GM13977 (cell line): ENCODE measurements around the gene SHROOM1.

Source experiments
- DNase-seq: peaks from one replicate; pipeline ENCODE4 v3.0.0; 2012; ENCODE audit warnings: low spot score
- CTCF ChIP-seq: IDR thresholded peaks from 2 replicates; pipeline ENCODE4 v1.5.1; 2012; ENCODE audit warnings: mild to moderate bottlenecking, control low read depth; ENCODE audit not compliant: insufficient read depth; ENCODE audit errors: extremely low read depth, missing control alignments
- in situ Hi-C: fragments of 300-500 bp; cut with MboI; formaldehyde crosslinking; loops from one replicate; pipeline ENCODE4 v1.12.0; 2022; ENCODE audit warnings: low sequenced_read_pairs, low pct_unique_long_range_greater_than_20kb, mixed read lengths, inconsistent platforms; ENCODE audit not compliant: unreplicated experiment

The SHROOM1 gene

GRCh38 chr5:132839426-132840301, 9.2 kb upstream of the SHROOM1 start:
- no peak for TF ChIP-seq CTCF
- DNase-seq: no peak
- in situ Hi-C loops: no loop called here

GRCh38 chr5:132838516-132839282, 8.3 kb upstream of the SHROOM1 start:
- in situ Hi-C loops: no loop called here
- TF ChIP-seq CTCF: no peak
- DNase-seq: no peak

GRCh38 chr5:132837868-132838267, 7.4 kb upstream of the SHROOM1 start:
- no peak for DNase-seq
- in situ Hi-C loops: no loop called here

GRCh38 chr5:132836852-132837251, 6.4 kb upstream of the SHROOM1 start:
- TF ChIP-seq CTCF: no peak
- in situ Hi-C loops: no loop called here
- DNase-seq: no peak

More at GRCh38 chr5:132837868-132838267, 7.4 kb upstream of the SHROOM1 start:
- no peak for TF ChIP-seq CTCF

GRCh38 chr5:132834057-132834456, 3.6 kb upstream of the SHROOM1 start:
- no peak for DNase-seq
- in situ Hi-C loops: no loop called here
- TF ChIP-seq CTCF: no peak

- DNase-seq: no peak
- no peak for TF ChIP-seq CTCF
- in situ Hi-C loops: no loop called here
These were observed 2.2 kb upstream of the SHROOM1 start for GRCh38 chr5:132832612-132833011.
